NCI-H1048 (cell line): ENCODE measurements around the gene SH3D21.

Source experiments
- DNase-seq: peaks from one replicate; lab custom pipeline; 2025; lab: John Stamatoyannopoulos, UW

SH3D21 gene

GRCh38 chr1:36358514-36359084 lies 52.4 kb downstream of the SH3D21 start:
- no peak for DNase-seq

DNA sequence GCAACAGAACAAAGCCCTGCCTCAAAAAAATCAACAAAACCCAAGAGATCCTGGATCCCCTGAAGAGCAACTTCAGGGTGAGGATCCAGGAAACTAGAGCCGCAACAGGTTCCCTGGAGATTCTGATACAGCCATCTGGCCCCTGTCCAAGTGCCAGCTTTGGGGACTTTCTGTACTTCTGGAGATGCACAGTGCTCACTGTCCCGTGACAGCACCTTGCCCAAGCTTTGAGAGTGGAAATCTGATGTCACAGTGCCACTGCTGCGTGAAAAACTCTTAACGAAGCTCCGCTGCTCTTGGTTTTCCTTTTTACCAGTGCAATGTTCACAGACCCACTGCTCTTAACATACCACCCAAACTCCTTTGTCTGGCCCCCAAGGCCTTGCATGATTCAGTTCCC lies 53.2 kb downstream of the SH3D21 start:
- no peak for DNase-seq

DNA sequence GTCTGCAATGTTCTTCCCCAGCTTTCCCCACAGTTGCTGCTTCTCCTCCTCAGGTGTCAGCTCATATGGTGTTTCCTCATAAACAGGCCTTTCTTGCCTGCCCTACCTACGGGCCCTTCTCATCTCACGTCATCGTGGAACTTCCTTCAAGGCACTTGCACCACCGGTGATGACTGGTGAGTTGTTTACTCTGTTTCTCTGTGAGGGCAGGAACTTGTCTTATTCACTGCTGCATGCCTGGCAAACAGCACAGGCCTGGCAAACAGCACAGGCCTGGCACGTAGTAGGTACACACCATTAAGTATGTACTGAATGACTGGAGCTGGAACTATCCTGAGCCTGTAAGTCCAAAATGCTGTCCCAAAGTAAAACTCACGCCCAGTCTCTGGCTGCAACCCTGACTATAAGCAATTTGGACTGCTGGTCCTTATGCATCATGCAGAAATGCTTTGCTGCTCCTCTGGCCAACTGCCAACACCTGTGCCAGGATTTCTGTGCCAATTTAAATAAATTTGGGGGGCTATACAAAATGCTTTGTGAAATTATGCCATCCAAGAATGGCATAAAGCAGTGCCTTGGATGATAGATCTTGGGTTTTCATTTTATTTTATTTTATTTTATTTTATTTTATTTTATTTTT lies 53.9 kb downstream of the SH3D21 start:
- DNase-seq = no peak

DNA sequence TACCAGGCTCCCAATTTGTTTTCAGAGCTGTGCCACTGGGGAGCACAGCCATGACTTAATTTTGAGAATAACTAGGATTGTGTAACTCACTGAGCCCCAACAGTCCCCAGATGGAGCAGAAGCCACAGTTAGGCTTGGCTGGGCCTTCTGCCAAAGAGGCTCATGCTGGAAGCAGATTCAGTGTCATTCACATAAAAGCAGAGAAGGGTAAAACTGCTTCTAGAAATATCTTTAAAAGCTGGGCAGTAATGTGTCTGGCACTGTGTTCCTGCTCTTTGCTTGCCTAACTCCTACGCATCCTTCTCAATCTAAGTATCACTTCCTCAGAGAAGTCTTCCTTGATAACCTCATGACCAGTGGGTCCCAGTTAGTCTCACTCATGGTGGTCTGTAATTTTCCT lies 59.2 kb downstream of the SH3D21 start:
- DNase-seq = no peak

GRCh38 chr1:36366091-36366661 lies 60.0 kb downstream of the SH3D21 start:
- no peak for DNase-seq

DNA sequence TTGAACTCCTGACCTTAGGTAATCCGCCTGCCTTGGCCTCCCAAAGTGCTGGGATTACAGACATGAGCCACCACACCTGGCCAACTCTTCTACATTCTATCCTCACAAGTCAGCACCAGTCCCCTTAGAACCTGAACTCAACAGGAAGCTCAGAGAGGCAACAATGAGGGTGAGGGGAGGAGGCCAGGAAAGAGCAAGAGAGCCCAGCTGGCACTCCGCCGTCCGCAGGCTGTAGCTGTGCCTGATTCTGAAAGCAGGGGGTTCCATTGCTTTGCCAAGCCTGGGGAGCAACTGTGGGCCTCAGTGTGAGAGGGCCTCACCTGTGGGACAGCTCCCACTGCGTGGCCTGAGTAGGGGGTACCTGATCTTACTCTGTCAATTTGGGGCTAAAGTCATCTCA lies 60.9 kb downstream of the SH3D21 start:
- DNase-seq = no peak

- DNase-seq = no peak
Observed at GRCh38 chr1:36367798-36368197, 61.6 kb downstream of the SH3D21 start.

DNA sequence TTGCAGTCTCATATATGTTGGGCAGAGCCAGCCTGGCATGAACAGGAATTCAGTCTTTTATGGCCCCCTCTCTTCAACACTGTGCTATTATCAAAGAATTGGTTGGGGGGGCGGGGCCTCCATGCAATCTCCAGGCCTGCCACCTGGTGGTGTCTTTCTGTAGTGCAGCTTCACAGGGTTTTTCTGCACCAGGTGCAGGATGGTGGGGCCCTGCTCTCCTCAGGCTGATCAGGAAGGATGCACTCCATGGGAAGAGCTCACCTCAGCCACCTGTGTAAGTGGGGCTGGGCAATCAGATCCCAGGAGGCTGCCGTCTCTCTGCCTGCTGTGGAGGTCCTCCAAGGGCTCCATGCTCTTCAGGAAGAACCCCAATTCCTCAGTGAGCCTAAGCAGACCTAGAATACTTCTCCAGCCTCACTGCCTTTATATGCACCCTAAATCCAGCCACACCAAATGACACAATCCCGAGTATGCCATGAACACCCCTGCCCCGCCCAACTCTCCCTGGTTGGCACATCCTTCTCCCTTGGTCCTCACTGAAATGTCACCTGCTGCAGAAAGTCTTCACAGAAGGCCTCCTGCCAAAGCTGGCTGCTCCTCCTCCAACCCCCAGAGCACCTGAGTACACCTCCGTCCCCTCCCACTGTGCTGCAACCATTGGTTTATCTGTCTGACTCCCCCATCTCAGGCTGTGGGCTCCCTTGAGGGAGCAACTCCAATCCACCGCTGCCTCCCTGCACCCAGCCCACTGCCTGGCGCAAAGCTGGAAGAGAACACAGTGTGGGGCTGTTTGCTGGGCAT lies 63.1 kb downstream of the SH3D21 start:
- peak; percentile 44 for DNase-seq
